ENCODE data around the gene S100A9. TPM values are rescaled to one million over a fixed set of nuclear protein-coding genes. Genes with fewer than 3 reads are reported as not detected.

Gene S100A9
- total RNA-seq, 5 donors from 2014 or later (not counting 1 experiment from before 2014, with no cell fraction given), result 0.98 to 11.5 (median 2.5) TPM; not detected in 1

DNA sequence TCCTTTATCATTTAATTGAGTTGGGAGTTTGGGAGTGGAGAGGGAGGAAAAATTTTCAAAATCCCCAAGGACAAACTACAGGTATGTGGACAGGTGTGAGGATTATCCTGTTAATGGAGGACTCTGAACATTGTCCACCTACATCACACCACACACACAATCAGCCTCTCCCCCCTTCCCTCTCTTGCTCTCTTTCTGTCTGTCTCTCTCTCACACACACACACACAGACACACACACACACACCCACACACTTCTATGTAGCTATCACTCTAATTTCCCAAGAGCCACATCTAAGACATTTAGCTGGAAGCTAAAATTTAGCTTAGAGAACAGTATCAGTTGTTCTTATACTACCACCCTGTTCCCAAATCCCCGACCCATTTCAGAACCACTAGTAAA, 31.7 kb downstream of the S100A9 start:
- H3K9me3 ChIP-seq, result no peaks in the 10 kb centered on the region
- no peak overlapping the region for H3K27ac Mint-ChIP-seq
- H3K27me3 Mint-ChIP-seq, result peaks cover 9 to 22% of the 10 kb centered on the region in 2 donors
- ATAC-seq (replicated peaks in 1 of 4) (no peak), DNase-seq (no peak)
- H3K36me3 ChIP-seq (ENCODE audit: control insufficient read depth in 2 of 2, extremely low read depth in 1 of 2, insufficient read depth in 1 of 2, low read length in 1 of 2), result no peaks in the 10 kb centered on the region
- H3K27ac ChIP-seq (ENCODE audit: low read length), result no peak overlapping the region
- H3K4me3 ChIP-seq (ENCODE audit: control insufficient read depth in 1 of 2, extremely low read depth in 1 of 2, low read length in 1 of 2), result no peak overlapping the region
- peaks cover 0 to 25% of the 10 kb centered on the region in 2 experiments for H3K27me3 ChIP-seq (replicated peaks in 1 of 2; ENCODE audit: control insufficient read depth in 2 of 2, extremely low read depth in 1 of 2, insufficient read depth in 2 of 2, low read length in 1 of 2)
- no CpG with 5 or more reads among the region's 1 CpG for WGBS (ENCODE audit: insufficient coverage)
- ChIA-PET POLR2A (no interaction called here), CTCF (no interaction called here)
- no peak overlapping the region for H3K4me3 Mint-ChIP-seq
- no peaks in the 10 kb centered on the region for H3K9me3 Mint-ChIP-seq
- H3K4me1 Mint-ChIP-seq, result no peaks in the 10 kb centered on the region
- H3K4me1 ChIP-seq (ENCODE audit: control insufficient read depth in 1 of 2, extremely low read depth in 1 of 2, insufficient read depth in 2 of 2, low read length in 2 of 2), result no peaks in the 10 kb centered on the region
- H3K36me3 Mint-ChIP-seq, result no peaks in the 10 kb centered on the region

DNA sequence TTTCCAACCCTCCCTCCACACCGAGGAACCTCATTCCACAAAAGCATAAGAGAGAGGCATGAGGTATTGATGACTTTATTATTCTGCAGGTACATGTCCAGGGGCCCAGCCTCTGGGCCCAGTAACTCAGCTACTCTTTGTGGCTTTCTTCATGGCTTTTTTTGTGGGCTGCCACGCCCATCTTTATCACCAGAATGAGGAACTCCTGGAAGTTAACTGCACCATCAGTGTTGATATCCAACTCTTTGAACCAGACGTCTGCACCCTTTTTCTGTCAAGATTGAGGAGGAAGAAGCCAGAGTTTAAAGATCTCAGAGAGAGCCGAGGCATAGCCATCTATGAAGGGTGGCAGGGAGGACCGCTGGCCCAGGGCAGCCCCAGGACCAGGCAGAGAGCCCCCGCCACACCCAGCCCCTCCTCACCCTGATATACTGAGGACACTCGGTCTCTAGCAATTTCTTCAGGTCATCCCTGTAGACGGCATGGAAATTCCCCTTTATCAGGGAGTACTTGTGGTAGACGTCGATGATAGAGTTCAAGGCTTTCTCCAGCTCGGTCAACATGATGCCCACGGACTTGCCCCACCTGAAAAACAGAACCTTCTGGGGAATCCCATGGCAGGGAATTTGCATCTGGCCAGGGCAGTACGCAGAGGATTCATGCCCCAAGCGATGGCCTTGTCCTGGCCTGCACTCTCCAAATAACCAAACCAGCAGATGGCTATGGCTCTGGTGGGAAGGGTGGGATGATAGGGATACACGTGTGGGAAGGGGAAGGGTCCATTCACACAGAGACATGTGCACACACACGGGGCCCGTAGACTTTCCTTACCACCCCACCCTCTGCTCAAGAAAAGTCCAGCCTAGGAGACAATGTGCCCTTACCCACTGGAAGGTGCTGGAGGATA, 32.6 kb downstream of the S100A9 start:
- H3K4me3 ChIP-seq (ENCODE audit: control insufficient read depth in 1 of 2, extremely low read depth in 1 of 2, low read length in 1 of 2), result no peak overlapping the region
- 66% methylated on average over 10 of the region's 17 CpGs for WGBS (ENCODE audit: insufficient coverage)
- ChIA-PET CTCF (no interaction called here), POLR2A (no interaction called here)
- no peaks in the 10 kb centered on the region for H3K36me3 Mint-ChIP-seq
- no peak overlapping the region for H3K27ac Mint-ChIP-seq
- no peaks in the 10 kb centered on the region for H3K9me3 Mint-ChIP-seq
- no peaks in the 10 kb centered on the region for H3K4me1 Mint-ChIP-seq
- no peaks in the 10 kb centered on the region for H3K4me1 ChIP-seq (ENCODE audit: control insufficient read depth in 1 of 2, extremely low read depth in 1 of 2, insufficient read depth in 2 of 2, low read length in 2 of 2)
- H3K27me3 Mint-ChIP-seq, result peaks cover 11 to 23% of the 10 kb centered on the region in 2 donors
- no peaks in the 10 kb centered on the region for H3K36me3 ChIP-seq (ENCODE audit: control insufficient read depth in 2 of 2, extremely low read depth in 1 of 2, insufficient read depth in 1 of 2, low read length in 1 of 2)
- H3K4me3 Mint-ChIP-seq, result no peak overlapping the region
- H3K27me3 ChIP-seq (replicated peaks in 1 of 2; ENCODE audit: control insufficient read depth in 2 of 2, extremely low read depth in 1 of 2, insufficient read depth in 2 of 2, low read length in 1 of 2), result peaks cover 0 to 31% of the 10 kb centered on the region in 2 experiments
- DNase-seq, result no peak
- H3K27ac ChIP-seq (ENCODE audit: low read length), result no peak overlapping the region
- ATAC-seq (replicated peaks in 1 of 4), result no peak
- H3K9me3 ChIP-seq, result no peaks in the 10 kb centered on the region

DNA sequence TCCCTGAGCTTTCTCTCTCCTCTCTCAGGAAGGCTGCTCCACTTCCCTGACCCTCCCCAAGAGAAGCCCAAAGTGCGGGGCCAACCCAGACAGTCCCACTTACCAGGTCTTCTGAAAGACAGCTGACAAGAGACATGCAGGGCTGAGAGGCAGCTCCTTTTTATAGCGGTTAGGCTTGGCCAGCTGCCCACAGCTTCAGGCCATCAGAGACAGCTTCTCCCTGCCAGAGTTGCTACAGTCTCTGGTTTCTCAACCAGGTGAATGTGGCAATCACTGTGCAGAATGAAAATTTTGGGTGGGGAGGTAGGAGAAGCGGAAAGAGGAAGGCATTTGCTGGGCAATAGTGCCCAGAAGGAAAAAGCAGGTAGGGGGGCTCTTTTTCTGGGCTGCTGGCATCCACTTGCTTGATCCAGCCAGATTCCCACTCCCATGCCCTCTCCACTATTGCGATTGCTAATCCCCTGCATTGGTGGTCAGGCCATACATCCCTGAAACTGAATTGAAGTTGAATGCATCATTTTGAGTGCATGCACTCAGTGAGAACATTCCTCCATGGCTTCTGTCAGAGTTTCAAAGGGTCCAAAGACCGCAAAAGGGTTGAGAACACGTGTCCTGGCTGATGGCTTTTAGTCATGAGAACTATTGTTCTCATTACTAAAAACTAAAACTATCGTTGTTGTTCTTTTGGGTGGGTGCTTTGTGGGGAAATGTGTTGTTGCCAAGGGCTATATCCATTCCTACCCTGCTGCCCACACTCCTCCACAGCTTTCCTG, 33.5 kb downstream of the S100A9 start, which contains the start of gene S100A8:
S100A8 (minus strand) TSS at position 136 of the 773 bp plus-strand sequence. CDS start 538 bp downstream, outside the sequence.
- no peaks in the 10 kb centered on the region for H3K36me3 ChIP-seq (ENCODE audit: control insufficient read depth in 2 of 2, extremely low read depth in 1 of 2, insufficient read depth in 1 of 2, low read length in 1 of 2)
- no peaks in the 10 kb centered on the region for H3K4me1 ChIP-seq (ENCODE audit: control insufficient read depth in 1 of 2, extremely low read depth in 1 of 2, insufficient read depth in 2 of 2, low read length in 2 of 2)
- no peak within 1 kb of the TSS for H3K4me3 ChIP-seq (ENCODE audit: control insufficient read depth in 1 of 2, extremely low read depth in 1 of 2, low read length in 1 of 2)
- no peaks in the 10 kb centered on the region for H3K9me3 Mint-ChIP-seq
- peaks cover 0 to 40% of the 10 kb centered on the region in 2 experiments for H3K27me3 ChIP-seq (replicated peaks in 1 of 2; ENCODE audit: control insufficient read depth in 2 of 2, extremely low read depth in 1 of 2, insufficient read depth in 2 of 2, low read length in 1 of 2)
- ChIA-PET POLR2A (no interaction called here), CTCF (no interaction called here)
- no peak within 1 kb of the TSS for H3K27ac Mint-ChIP-seq
- peaks cover 16 to 30% of the 10 kb centered on the region in 2 donors for H3K27me3 Mint-ChIP-seq
- H3K4me1 Mint-ChIP-seq, result no peaks in the 10 kb centered on the region
- H3K36me3 Mint-ChIP-seq, result no peaks in the 10 kb centered on the region
- 80% methylated on average over 4 of the region's 7 CpGs for WGBS (ENCODE audit: insufficient coverage)
- DNase-seq, result peak in 1 of 35 experiments; percentile 22
- H3K9me3 ChIP-seq, result no peaks in the 10 kb centered on the region
- H3K4me3 Mint-ChIP-seq, result no peak within 1 kb of the TSS
- H3K27ac ChIP-seq (ENCODE audit: low read length), result no peak within 1 kb of the TSS
- no peak for ATAC-seq (replicated peaks in 1 of 4)

DNA sequence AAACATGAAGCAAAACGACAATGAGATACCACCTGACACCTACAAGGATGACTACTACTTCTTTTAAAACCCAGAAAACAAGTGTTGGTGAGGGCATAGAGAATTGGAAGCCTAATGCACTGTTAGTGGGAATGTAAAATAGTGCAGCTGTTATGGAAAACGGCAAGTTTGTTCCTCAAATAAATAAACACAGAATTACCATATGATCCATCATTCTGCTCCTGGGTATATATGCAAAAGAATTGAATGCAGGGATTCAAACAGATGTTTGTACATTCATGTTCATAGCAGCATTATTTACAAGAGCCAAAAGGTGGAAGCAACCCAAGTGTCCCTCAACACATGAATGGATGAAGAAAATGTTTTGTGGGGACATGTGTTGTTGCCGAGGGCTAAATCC, 34.6 kb downstream of the S100A9 start:
- H3K4me1 ChIP-seq (ENCODE audit: control insufficient read depth in 1 of 2, extremely low read depth in 1 of 2, insufficient read depth in 2 of 2, low read length in 2 of 2), result no peaks in the 10 kb centered on the region

DNA sequence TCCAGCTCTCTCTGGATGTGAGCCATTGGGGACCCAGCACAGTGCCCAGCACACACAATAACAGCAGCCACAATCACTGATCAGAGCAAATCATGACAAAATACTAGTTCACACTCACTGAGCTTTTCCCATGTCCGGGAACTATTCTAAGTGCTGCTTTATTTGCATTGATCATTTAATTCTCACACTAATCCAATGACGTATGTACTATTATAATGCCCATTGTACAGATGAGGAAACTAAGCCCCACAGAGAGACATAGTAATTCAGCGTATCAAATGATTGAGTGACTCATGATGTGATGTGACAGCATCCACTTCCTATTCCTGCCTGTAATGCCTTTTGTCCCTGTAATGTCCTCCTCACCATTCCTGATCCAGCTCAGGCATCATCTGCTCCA, 35.2 kb downstream of the S100A9 start:
- WGBS (ENCODE audit: insufficient coverage), result no CpG with 5 or more reads among the region's 3 CpGs
- no peaks in the 10 kb centered on the region for H3K36me3 Mint-ChIP-seq
- H3K4me1 Mint-ChIP-seq, result no peaks in the 10 kb centered on the region
- no peaks in the 10 kb centered on the region for H3K9me3 ChIP-seq
- ChIA-PET CTCF (no interaction called here), POLR2A (no interaction called here)
- no peak overlapping the region for H3K4me3 Mint-ChIP-seq
- peaks cover 28 to 37% of the 10 kb centered on the region in 2 donors for H3K27me3 Mint-ChIP-seq
- no peaks in the 10 kb centered on the region for H3K36me3 ChIP-seq (ENCODE audit: control insufficient read depth in 2 of 2, extremely low read depth in 1 of 2, insufficient read depth in 1 of 2, low read length in 1 of 2)
- peaks cover 0 to 55% of the 10 kb centered on the region in 2 experiments for H3K27me3 ChIP-seq (replicated peaks in 1 of 2; ENCODE audit: control insufficient read depth in 2 of 2, extremely low read depth in 1 of 2, insufficient read depth in 2 of 2, low read length in 1 of 2)
- no peak overlapping the region for H3K27ac ChIP-seq (ENCODE audit: low read length)
- H3K4me1 ChIP-seq (ENCODE audit: control insufficient read depth in 1 of 2, extremely low read depth in 1 of 2, insufficient read depth in 2 of 2, low read length in 2 of 2), result no peaks in the 10 kb centered on the region
- no peaks in the 10 kb centered on the region for H3K9me3 Mint-ChIP-seq
- ATAC-seq (replicated peaks in 1 of 4), result no peak
- no peak overlapping the region for H3K27ac Mint-ChIP-seq
- H3K4me3 ChIP-seq (ENCODE audit: control insufficient read depth in 1 of 2, extremely low read depth in 1 of 2, low read length in 1 of 2), result no peak overlapping the region
- no peak for DNase-seq

More for the DNA sequence above, 34.6 kb downstream of the S100A9 start:
- Mint-ChIP-seq H3K27ac (no peak overlapping the region), H3K27me3 (peaks cover 26 to 37% of the 10 kb centered on the region in 2 donors), H3K4me1 (no peaks in the 10 kb centered on the region), H3K4me3 (no peak overlapping the region), H3K36me3 (no peaks in the 10 kb centered on the region), H3K9me3 (no peaks in the 10 kb centered on the region)
- Histone ChIP-seq H3K4me3 (ENCODE audit: control insufficient read depth in 1 of 2, extremely low read depth in 1 of 2, low read length in 1 of 2) (no peak overlapping the region), H3K9me3 (no peaks in the 10 kb centered on the region), H3K27me3 (replicated peaks in 1 of 2; ENCODE audit: control insufficient read depth in 2 of 2, extremely low read depth in 1 of 2, insufficient read depth in 2 of 2, low read length in 1 of 2) (peaks cover 0 to 50% of the 10 kb centered on the region in 2 experiments), H3K27ac (ENCODE audit: low read length) (no peak overlapping the region), H3K36me3 (ENCODE audit: control insufficient read depth in 2 of 2, extremely low read depth in 1 of 2, insufficient read depth in 1 of 2, low read length in 1 of 2) (no peaks in the 10 kb centered on the region)
- ATAC-seq (replicated peaks in 1 of 4) (no peak), DNase-seq (no peak)
- ChIA-PET POLR2A (no interaction called here), CTCF (no interaction called here)
- no CpG with 5 or more reads among the region's 3 CpGs for WGBS (ENCODE audit: insufficient coverage)

GRCh38 chr1:153393926-153394325, 36.3 kb downstream of the S100A9 start:
- ATAC-seq (replicated peaks in 1 of 4), result no peak
- Histone ChIP-seq H3K27ac (ENCODE audit: low read length) (no peak overlapping the region), H3K4me1 (ENCODE audit: control insufficient read depth in 1 of 2, extremely low read depth in 1 of 2, insufficient read depth in 2 of 2, low read length in 2 of 2) (no peaks in the 10 kb centered on the region), H3K36me3 (ENCODE audit: control insufficient read depth in 2 of 2, extremely low read depth in 1 of 2, insufficient read depth in 1 of 2, low read length in 1 of 2) (no peaks in the 10 kb centered on the region), H3K4me3 (ENCODE audit: control insufficient read depth in 1 of 2, extremely low read depth in 1 of 2, low read length in 1 of 2) (no peak overlapping the region), H3K27me3 (replicated peaks in 1 of 2; ENCODE audit: control insufficient read depth in 2 of 2, extremely low read depth in 1 of 2, insufficient read depth in 2 of 2, low read length in 1 of 2) (peaks cover 0 to 62% of the 10 kb centered on the region in 2 experiments), H3K9me3 (no peaks in the 10 kb centered on the region)
- Mint-ChIP-seq H3K36me3 (no peaks in the 10 kb centered on the region), H3K4me3 (no peak overlapping the region), H3K27ac (no peak overlapping the region), H3K4me1 (no peaks in the 10 kb centered on the region), H3K9me3 (no peaks in the 10 kb centered on the region), H3K27me3 (peaks cover 33 to 44% of the 10 kb centered on the region in 2 donors)
- ChIA-PET CTCF (no interaction called here), POLR2A (no interaction called here)
- 89% methylated on average over 4 of the region's 6 CpGs for WGBS (ENCODE audit: insufficient coverage)
- no peak for DNase-seq

All from T-cell (primary cell).